Transverse colon (tissue), 1 donor: Measurements from ENCODE around the gene LST1.
A peak's percentile ranks its signal among the peaks of the same experiment; 100 is the strongest.

Experiments used
- EP300 ChIP-seq: sonication (generic); formaldehyde crosslinking; IDR thresholded peaks from one replicate; pipeline ENCODE4 v1.6.1; 2017; ENCODE audit warnings: antibody characterized with exemption, low read depth
- POLR2A ChIP-seq: fragments of 450-650 bp; IDR thresholded peaks from one replicate; pipeline ENCODE4 v1.6.1; 2016; ENCODE audit warnings: antibody characterized with exemption, mild to moderate bottlenecking, moderate library complexity

DNA sequence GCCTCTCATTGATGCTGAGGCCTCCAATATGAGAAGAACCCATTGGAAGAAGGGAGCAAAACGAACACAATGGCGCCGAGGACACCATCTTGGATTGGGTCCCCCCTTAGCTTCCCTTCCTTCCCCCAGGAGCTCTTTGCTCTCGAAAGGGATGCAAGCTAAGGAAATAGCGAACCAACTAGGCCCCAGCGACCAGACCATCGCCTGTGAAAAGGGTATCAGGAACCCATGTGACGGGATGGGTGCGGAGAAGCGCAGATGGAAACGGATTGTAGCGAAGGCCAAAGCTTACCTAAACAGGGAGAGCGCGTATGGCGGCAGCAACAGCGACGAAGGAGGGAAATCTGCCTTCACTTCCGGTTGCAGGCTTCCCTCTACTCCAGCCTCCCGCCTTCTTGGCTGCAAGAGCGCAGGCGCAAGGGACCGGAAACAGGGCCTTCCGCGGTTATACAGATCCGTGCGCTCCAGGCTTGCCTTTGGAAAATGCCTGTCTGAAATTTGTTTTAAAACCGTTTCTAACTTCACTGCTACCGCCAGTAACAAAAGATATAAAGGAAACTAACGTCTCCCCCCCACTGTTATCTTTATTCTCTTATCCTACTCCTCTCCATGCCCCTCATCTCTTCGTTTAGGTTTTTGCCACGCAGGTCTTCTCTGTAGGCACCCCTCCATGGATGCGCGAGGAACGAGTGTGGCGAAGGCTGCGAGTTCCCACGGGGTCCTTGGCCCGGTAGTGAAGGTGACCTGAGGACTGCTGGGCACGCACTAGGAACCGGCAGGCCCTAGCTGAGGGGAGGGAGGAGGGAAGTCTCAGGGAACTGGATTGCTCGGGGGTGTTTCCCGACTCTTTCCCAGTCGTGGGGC lies 44.2 kb upstream of the LST1 start, which contains the start of gene DDX39B:
- TF ChIP-seq POLR2A (peak; percentile 85), EP300 (no peak)
